ENCODE data around the gene SLC19A3.
A peak's percentile ranks its signal among the peaks of the same experiment; 100 is the strongest.
"Not testable (repeated sequence)": the region's sequence is repeated elsewhere in the genome, so short reads cannot be mapped to it uniquely, and the experiment has no call there.

The SLC19A3 gene

DNA sequence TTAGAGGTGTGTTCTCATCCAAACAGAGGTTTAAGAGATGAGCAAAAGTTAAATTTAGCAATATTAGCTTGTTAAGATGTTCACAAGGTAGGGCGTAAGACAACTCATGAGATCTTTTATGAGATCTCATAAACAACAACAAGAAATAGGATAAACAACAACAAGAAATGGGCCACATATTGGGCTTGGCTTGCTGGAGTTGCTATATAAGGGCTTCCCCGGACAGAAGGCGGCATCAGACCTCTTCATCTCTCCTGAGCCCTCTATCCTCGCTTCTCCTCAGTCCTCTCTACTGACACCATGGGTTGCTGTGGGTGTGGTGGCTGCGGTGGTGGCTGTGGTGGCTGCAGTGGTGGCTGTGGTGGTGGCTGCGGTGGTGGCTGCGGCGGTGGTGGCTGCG lies 27.8 kb upstream of the SLC19A3 start, which contains the start of gene SCYGR8:
TSS of gene SCYGR8 (plus strand) at position 301 of the 400 bp plus-strand sequence. CDS start at position 301, 0 bp downstream.
- Histone ChIP-seq H3K4me3 (ENCODE audit: insufficient read depth in 1 of 2, low read depth in 1 of 2, low read length in 2 of 2) (no peak within 1 kb of the TSS), H3K9me3 (ENCODE audit: control insufficient read depth, low read length) (no peaks in the 10 kb centered on the region), H4K91ac (ENCODE audit: low read length) (no peak within 1 kb of the TSS), H3K4ac (ENCODE audit: low read depth in 1 of 2, low read length in 2 of 2) (no peak within 1 kb of the TSS), H3K14ac (ENCODE audit: low read length in 2 of 2) (peak within 1 kb of the TSS in 1 of 2 experiments; percentile 20), H4K8ac (ENCODE audit: low read length) (no peak within 1 kb of the TSS), H3K18ac (ENCODE audit: low read depth in 1 of 2, low read length in 2 of 2) (no peak within 1 kb of the TSS), H3K23ac (ENCODE audit: low read length in 2 of 2) (peak within 1 kb of the TSS in 1 of 2 experiments; percentile 17), H3K4me2 (ENCODE audit: low read length, poor library complexity, severe bottlenecking) (no peak within 1 kb of the TSS), H2BK120ac (ENCODE audit: low read depth, low read length) (no peak within 1 kb of the TSS), H2AFZ (ENCODE audit: low read depth, low read length) (no peak within 1 kb of the TSS), H2AK5ac (ENCODE audit: low read length, severe bottlenecking) (no peak within 1 kb of the TSS), H3K36me3 (ENCODE audit: control insufficient read depth in 1 of 2, insufficient read depth in 2 of 2, low read depth in 1 of 2, low read length in 2 of 2) (no peaks in the 10 kb centered on the region), H3K79me1 (replicated peaks; ENCODE audit: low read length, poor library complexity, severe bottlenecking) (no peaks in the 10 kb centered on the region), H2BK12ac (ENCODE audit: low read length in 2 of 2) (no peak within 1 kb of the TSS), H3K9ac (ENCODE audit: low read length) (no peak within 1 kb of the TSS), H2BK5ac (ENCODE audit: low read depth, low read length, poor library complexity, severe bottlenecking) (no peak within 1 kb of the TSS), H3K27me3 (ENCODE audit: control insufficient read depth in 1 of 2, insufficient read depth in 1 of 2, low read length in 2 of 2) (no peaks in the 10 kb centered on the region), H3K4me1 (ENCODE audit: control insufficient read depth, insufficient read depth, low read depth, low read length) (no peaks in the 10 kb centered on the region), H3K27ac (ENCODE audit: low read length, poor library complexity, severe bottlenecking) (no peak within 1 kb of the TSS), H2BK15ac (ENCODE audit: low read depth, poor library complexity, severe bottlenecking) (no peak within 1 kb of the TSS)
- WGBS, result no CpG with 5 or more reads among the region's 9 CpGs
- no peak for DNase-seq

DNA sequence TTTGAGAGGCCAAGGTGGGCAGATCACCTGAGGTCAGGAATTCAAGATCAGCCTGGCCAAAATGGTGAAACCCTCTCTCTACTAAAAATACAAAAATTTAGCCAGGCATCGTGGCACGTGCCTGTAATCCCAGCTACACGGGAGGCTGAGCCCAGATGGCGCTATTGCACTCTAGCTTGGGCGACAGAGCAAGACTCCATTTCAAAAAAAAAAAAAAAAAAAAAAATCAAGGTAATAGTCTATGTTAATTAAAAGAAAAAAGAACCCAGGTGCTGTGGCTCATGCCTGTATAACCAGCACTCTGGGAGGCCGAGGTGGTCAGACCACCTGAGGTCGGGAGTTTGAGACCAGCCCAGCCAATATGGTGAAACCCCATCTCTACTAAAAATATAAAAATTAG lies 22.9 kb upstream of the SLC19A3 start:
- H3K4me3 ChIP-seq (ENCODE audit: insufficient read depth in 1 of 2, low read depth in 1 of 2, low read length in 2 of 2); H3K18ac ChIP-seq (ENCODE audit: low read depth in 1 of 2, low read length in 2 of 2); H2AK5ac ChIP-seq (ENCODE audit: low read length, severe bottlenecking); H2BK5ac ChIP-seq (ENCODE audit: low read depth, low read length, poor library complexity, severe bottlenecking); H4K91ac ChIP-seq (ENCODE audit: low read length); DNase-seq; H2AFZ ChIP-seq (ENCODE audit: low read depth, low read length); H3K4me1 ChIP-seq (ENCODE audit: control insufficient read depth, insufficient read depth, low read depth, low read length); H3K79me1 ChIP-seq (replicated peaks; ENCODE audit: low read length, poor library complexity, severe bottlenecking); H2BK12ac ChIP-seq (ENCODE audit: low read length in 2 of 2); H4K8ac ChIP-seq (ENCODE audit: low read length); H3K36me3 ChIP-seq (ENCODE audit: control insufficient read depth in 1 of 2, insufficient read depth in 2 of 2, low read depth in 1 of 2, low read length in 2 of 2); H3K4ac ChIP-seq (ENCODE audit: low read depth in 1 of 2, low read length in 2 of 2); H2BK120ac ChIP-seq (ENCODE audit: low read depth, low read length); H2BK15ac ChIP-seq (ENCODE audit: low read depth, poor library complexity, severe bottlenecking); H3K9me3 ChIP-seq (ENCODE audit: control insufficient read depth, low read length); H3K4me2 ChIP-seq (ENCODE audit: low read length, poor library complexity, severe bottlenecking); H3K27ac ChIP-seq (ENCODE audit: low read length, poor library complexity, severe bottlenecking); H3K23ac ChIP-seq (ENCODE audit: low read length in 2 of 2); H3K9ac ChIP-seq (ENCODE audit: low read length); H3K27me3 ChIP-seq (ENCODE audit: control insufficient read depth in 1 of 2, insufficient read depth in 1 of 2, low read length in 2 of 2); H3K14ac ChIP-seq (ENCODE audit: low read length in 2 of 2): not testable (repeated sequence)
- 89% methylated on average over 2 of the region's 7 CpGs for WGBS

GRCh38 chr2:227739351-227739750 lies 21.5 kb upstream of the SLC19A3 start:
- Histone ChIP-seq H3K23ac (ENCODE audit: low read length in 2 of 2) (no peak overlapping the region), H3K4ac (ENCODE audit: low read depth in 1 of 2, low read length in 2 of 2) (no peak overlapping the region), H2AFZ (ENCODE audit: low read depth, low read length) (no peak overlapping the region), H4K8ac (ENCODE audit: low read length) (no peak overlapping the region), H3K27ac (ENCODE audit: low read length, poor library complexity, severe bottlenecking) (no peak overlapping the region), H3K14ac (ENCODE audit: low read length in 2 of 2) (no peak overlapping the region), H4K91ac (ENCODE audit: low read length) (no peak overlapping the region), H3K9ac (ENCODE audit: low read length) (no peak overlapping the region), H3K18ac (ENCODE audit: low read depth in 1 of 2, low read length in 2 of 2) (no peak overlapping the region), H3K9me3 (ENCODE audit: control insufficient read depth, low read length) (no peaks in the 10 kb centered on the region), H2BK5ac (ENCODE audit: low read depth, low read length, poor library complexity, severe bottlenecking) (no peak overlapping the region), H2BK120ac (ENCODE audit: low read depth, low read length) (no peak overlapping the region), H3K4me2 (ENCODE audit: low read length, poor library complexity, severe bottlenecking) (no peak overlapping the region), H3K36me3 (ENCODE audit: control insufficient read depth in 1 of 2, insufficient read depth in 2 of 2, low read depth in 1 of 2, low read length in 2 of 2) (no peaks in the 10 kb centered on the region), H2BK12ac (ENCODE audit: low read length in 2 of 2) (no peak overlapping the region), H2BK15ac (ENCODE audit: low read depth, poor library complexity, severe bottlenecking) (no peak overlapping the region), H3K79me1 (replicated peaks; ENCODE audit: low read length, poor library complexity, severe bottlenecking) (no peaks in the 10 kb centered on the region), H3K27me3 (ENCODE audit: control insufficient read depth in 1 of 2, insufficient read depth in 1 of 2, low read length in 2 of 2) (peaks cover 0 to 2% of the 10 kb centered on the region in 2 experiments), H3K4me1 (ENCODE audit: control insufficient read depth, insufficient read depth, low read depth, low read length) (no peaks in the 10 kb centered on the region), H3K4me3 (ENCODE audit: insufficient read depth in 1 of 2, low read depth in 1 of 2, low read length in 2 of 2) (no peak overlapping the region), H2AK5ac (ENCODE audit: low read length, severe bottlenecking) (no peak overlapping the region)
- DNase-seq, result no peak
- 76% methylated on average over 12 of the region's 14 CpGs for WGBS

- Histone ChIP-seq H3K9me3 (ENCODE audit: control insufficient read depth, low read length) (no peaks in the 10 kb centered on the region), H3K4me3 (ENCODE audit: insufficient read depth in 1 of 2, low read depth in 1 of 2, low read length in 2 of 2) (no peak within 1 kb of the TSS), H4K8ac (ENCODE audit: low read length) (no peak within 1 kb of the TSS), H3K9ac (ENCODE audit: low read length) (no peak within 1 kb of the TSS), H3K18ac (ENCODE audit: low read depth in 1 of 2, low read length in 2 of 2) (no peak within 1 kb of the TSS), H3K23ac (ENCODE audit: low read length in 2 of 2) (no peak within 1 kb of the TSS), H2BK15ac (ENCODE audit: low read depth, poor library complexity, severe bottlenecking) (no peak within 1 kb of the TSS), H3K27ac (ENCODE audit: low read length, poor library complexity, severe bottlenecking) (no peak within 1 kb of the TSS), H2BK5ac (ENCODE audit: low read depth, low read length, poor library complexity, severe bottlenecking) (no peak within 1 kb of the TSS), H2BK120ac (ENCODE audit: low read depth, low read length) (no peak within 1 kb of the TSS), H3K36me3 (ENCODE audit: control insufficient read depth in 1 of 2, insufficient read depth in 2 of 2, low read depth in 1 of 2, low read length in 2 of 2) (no peaks in the 10 kb centered on the region), H2AFZ (ENCODE audit: low read depth, low read length) (no peak within 1 kb of the TSS), H4K91ac (ENCODE audit: low read length) (no peak within 1 kb of the TSS), H2BK12ac (ENCODE audit: low read length in 2 of 2) (no peak within 1 kb of the TSS), H3K4ac (ENCODE audit: low read depth in 1 of 2, low read length in 2 of 2) (no peak within 1 kb of the TSS), H3K79me1 (replicated peaks; ENCODE audit: low read length, poor library complexity, severe bottlenecking) (no peaks in the 10 kb centered on the region), H3K4me1 (ENCODE audit: control insufficient read depth, insufficient read depth, low read depth, low read length) (no peaks in the 10 kb centered on the region), H3K14ac (ENCODE audit: low read length in 2 of 2) (no peak within 1 kb of the TSS), H3K4me2 (ENCODE audit: low read length, poor library complexity, severe bottlenecking) (no peak within 1 kb of the TSS), H3K27me3 (ENCODE audit: control insufficient read depth in 1 of 2, insufficient read depth in 1 of 2, low read length in 2 of 2) (peaks cover 0 to 5% of the 10 kb centered on the region in 2 experiments), H2AK5ac (ENCODE audit: low read length, severe bottlenecking) (no peak within 1 kb of the TSS)
- DNase-seq, result no peak
- WGBS, result 100% methylated on average over 2 of the region's 5 CpGs
These were observed 10.2 kb upstream of the SLC19A3 start, which contains the start of gene SCYGR7 for GRCh38 chr2:227728035-227728434. TSS of gene SCYGR7 (plus strand) at chr2:227728335. CDS start at chr2:227728335, 0 bp downstream.

Data from mesenchymal stem cell (in vitro differentiated cells and primary cell).